Heart left ventricle (tissue), 13 donors: ENCODE data around the gene UBE4B.

Experiments
- CTCF ChIP-seq, 12 donors: fragments of 200-600 bp; sonication (generic) in 4 of 12; IDR thresholded peaks; one replicate each; pipeline versions ENCODE4 v1.5.0 to v1.8.0; 2018 to 2022; ENCODE audit warnings: antibody characterized with exemption in 12 of 12, mild to moderate bottlenecking in 5 of 12
- POLR2A ChIP-seq, 2 donors: fragments of 450-650 bp; IDR thresholded peaks; one replicate each; pipeline ENCODE4 v1.6.1; 2017; ENCODE audit warnings: antibody characterized with exemption in 2 of 2, mild to moderate bottlenecking in 2 of 2, moderate library complexity in 2 of 2
- donor health status: ischemic (EF 13 %, LVEDD 7.1; RV severe dilation, severe dysfunction).
- donor health status: DM: no; HTN: yes; CAD: no.
- donor health status: DM: no; HTN: no; CAD: no.
- donor health status: ischemic (EF 25% LVEDD 6.9; RV normal size, moderate dysfunction).
- donor health status: ischemic (EF 25% LVEDD 5.7; RV mildly dilated, moderate dysfunction).
- donor health status: ischemic (EF 35%, LVEDD 5.7; RV mildly dilated, moderate dysfunction).
- donor health status: nonischemic (EF 11% LVEDD 7.7; RV severe dilation, severe dysfunction).
- donor health status: DM: yes; HTN: yes; CAD: no.
- donor health status: PGD.
- donor health status: ischemic (EF 29% LVEDD 5.4; RV normal size, mild dysfunction).
- donor health status: nonischemic (EF 23%, LVEDD 6.1; RV moderate dilation, normal function).

- TF ChIP-seq CTCF (IDR thresholded peaks at IDR 0.05) (no peak), POLR2A (IDR thresholded peaks at IDR 0.05) (no peak)
Observed at GRCh38 chr1:10063878-10064277, 31.1 kb downstream of the UBE4B start.
